HG03457 (cell line): Measurements from ENCODE around the gene PPP1R12B.
A peak's percentile ranks its signal among the peaks of the same experiment; 100 is the strongest.
"Not testable (repeated sequence)": the region's sequence is repeated elsewhere in the genome, so short reads cannot be mapped to it uniquely, and the experiment has no call there.

ENCODE experiments used
- ATAC-seq: cut with Tn5 transposase; IDR thresholded peaks from one replicate; pipeline ENCODE4 v1.9.1; 2021; ENCODE audit warnings: moderate number of reproducible peaks; ENCODE audit not compliant: unreplicated experiment

PPP1R12B gene

DNA sequence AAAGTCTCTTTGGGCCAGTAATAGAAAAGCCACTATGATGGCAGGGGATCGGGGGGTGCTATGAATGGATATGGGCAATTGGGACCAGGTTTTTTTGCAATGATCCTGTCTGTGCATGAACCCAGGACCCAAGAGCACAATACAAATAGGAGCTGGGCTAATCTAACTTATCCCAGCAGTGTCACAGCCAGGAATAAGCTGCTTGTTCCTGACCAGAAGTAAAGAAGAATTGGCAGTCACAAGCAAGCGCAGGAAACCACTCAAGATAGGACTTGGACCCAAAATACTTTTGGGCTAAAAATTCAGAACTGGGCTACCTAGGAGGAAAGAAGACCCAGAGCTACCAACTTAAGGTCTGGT is 172.3 kb downstream of the PPP1R12B start:
- not testable (repeated sequence) for ATAC-seq

DNA sequence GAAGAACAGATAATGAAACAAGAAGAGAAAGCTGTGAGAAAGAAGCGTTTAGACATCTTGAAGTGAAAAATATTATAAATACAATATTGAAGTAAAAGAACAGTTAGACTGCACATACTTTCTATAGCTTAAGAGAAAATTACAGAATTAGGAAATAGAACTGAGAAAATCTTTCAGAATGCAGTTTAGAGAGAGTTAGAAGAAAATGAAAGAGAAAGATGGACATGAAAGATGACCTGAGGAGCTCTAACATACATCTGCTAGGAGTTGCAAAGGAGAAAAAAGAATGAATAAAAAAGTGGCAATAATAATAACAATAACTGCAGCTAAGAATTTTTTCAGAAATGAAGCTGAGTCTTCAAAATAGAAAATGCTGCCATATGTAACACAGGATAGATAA is 173.0 kb downstream of the PPP1R12B start:
- not testable (repeated sequence) for ATAC-seq

DNA sequence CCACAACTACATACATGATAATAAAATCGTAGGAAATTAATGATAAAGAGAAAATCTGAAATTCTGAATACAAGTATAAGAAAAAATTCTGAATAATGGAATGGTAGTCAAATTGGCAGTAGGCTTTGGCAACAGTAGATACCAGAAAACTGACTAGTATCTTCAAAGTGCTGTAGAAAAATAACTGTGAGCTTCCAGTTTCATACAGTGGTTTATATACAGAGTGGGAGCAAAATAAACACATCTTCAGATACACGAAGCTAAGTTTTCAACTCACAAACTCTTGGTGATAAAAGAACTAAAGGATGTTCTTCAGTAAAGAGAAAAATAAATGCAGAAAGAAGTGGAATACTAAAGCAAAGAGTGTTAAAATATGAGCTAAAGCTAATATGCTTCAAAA is 173.4 kb downstream of the PPP1R12B start:
- ATAC-seq = no peak

DNA sequence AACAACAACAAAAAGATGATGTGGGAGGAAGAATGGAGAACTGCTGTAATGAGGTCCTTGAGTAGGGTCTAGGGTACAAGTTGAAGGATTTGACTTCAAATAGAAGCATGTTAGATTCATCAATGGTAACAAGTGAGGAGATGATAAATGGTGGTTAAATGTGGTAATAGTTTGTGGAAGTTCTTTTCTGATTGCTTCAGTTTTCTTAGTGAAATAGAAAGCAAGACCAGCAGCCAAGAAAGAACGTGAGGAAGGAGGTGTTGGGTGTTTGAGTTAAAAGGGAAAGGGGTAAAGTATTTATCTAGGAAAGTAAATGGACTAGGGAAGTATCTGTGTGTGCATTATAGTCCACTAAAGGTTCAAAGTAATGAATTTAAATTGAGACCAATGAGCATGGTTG is 177.6 kb downstream of the PPP1R12B start:
- not testable (repeated sequence) for ATAC-seq

DNA sequence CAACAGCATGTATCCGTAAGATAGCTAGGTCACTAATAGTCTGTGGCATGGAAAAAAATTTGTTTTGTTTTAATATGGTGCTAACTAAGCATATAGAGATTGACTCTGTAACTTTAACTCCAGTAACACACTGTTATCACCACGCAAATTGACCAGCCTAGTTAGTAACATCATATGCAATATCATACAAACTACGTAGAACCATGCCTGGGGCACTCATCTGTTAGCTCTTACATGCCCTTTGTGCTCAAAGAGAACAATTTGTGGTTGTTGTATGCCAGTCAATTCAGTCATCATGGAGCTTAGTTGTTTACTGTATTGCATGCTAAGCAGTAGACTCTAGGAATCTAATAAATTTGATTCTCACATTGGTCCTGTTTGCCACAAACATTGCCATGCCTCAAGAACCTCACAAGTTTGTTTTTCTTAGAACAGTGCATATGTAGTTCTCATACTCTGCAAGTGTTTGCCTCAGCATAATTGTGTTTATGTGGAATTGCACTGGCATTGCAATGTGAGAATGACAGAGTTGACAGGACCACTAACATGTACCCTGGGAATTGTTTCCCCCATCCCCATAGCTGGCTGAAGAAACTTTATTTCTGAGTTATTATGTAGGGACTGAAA is 179.7 kb downstream of the PPP1R12B start:
- ATAC-seq = not testable (repeated sequence)

DNA sequence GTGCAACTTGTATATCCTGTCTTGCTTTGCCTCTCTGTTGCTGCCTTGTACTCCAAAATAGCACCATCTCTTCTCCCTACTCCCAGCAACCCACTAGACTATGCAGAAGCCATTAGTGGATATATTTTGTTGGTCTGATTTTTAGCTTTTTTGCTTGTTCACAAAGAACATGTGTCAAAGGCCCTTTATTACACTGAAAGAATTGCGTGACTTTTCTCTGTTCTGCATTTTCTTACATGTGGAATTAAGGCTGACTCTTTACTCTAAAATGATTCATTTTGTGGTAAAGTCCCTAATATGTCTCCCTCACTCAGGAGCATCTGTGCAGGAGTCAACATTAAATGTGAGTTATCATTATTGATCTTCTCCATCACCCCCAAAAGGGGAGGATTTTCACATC is 182.2 kb downstream of the PPP1R12B start:
- ATAC-seq = not testable (repeated sequence)

DNA sequence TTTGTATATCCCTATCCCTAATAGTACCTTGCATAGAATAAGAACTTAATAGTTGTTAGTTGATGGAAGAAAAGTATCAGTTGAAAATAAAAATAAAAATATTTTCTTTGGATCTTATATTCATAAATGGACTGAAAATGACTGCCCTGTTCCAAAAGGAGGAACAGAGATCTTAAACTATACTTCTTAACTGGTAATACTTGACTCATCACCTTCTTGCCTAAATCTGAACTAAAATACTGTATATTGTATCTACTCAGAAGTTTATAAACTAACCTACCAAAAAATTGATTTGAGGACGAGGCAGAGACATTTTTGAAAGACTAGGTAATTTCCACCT is 182.9 kb downstream of the PPP1R12B start:
- no peak for ATAC-seq

DNA sequence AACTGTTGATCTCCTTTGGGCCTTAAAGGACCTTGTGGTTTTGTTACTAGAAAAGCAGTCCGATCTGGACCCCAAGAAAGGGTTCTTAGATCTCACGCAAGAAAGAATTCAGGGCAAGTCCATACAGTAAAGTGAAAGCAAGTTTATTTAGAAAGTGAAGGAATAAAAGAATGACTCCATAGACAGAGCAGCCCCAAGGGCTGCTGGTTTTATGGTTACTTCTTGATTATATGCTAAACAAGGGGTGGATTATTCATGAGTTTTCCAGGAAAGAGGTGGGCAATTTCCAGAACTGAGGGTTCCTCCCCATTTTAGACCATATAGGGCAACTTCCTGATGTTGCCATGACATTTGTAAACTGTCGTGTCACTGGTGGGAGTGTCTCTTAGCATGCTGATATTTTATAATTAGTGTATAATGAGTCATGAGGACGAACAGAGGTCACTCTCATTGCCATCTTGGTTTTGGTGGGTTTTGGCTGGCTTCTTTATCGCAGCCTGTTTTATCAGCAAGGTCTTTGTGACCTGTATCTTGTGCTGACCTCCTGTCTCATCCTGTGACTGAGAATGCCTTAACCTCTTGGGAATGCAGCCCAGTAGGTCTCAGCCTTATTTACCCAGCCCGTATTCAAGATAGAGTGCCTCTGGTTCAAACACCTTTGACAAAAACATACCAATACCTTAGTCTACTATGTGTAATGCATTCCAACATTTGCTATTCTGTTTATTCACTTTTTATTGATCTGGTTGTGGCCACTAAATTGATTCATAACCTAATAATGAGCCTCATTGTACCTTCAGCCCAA is 183.5 kb downstream of the PPP1R12B start:
- not testable (repeated sequence) for ATAC-seq

DNA sequence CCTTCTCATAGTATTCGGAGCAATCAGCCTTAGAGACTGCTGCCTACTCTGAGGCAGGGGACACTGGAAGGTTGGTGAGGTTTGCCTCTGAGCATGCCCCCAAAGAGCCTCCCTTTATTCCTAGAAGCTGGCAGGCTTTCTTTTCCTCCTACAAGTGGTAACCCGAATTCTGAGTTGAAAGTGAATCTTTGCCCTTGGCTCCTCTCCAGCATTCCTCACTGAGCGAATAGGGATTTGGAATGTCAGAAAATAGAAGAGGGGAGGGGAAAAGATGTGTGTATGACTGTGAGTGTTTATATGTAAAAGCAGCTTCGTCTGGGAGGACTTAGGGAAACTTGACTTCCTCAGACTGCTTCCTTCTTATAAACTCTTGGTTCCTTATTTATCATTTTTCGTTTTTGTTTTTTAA is 190.7 kb downstream of the PPP1R12B start:
- ATAC-seq = not testable (repeated sequence)

DNA sequence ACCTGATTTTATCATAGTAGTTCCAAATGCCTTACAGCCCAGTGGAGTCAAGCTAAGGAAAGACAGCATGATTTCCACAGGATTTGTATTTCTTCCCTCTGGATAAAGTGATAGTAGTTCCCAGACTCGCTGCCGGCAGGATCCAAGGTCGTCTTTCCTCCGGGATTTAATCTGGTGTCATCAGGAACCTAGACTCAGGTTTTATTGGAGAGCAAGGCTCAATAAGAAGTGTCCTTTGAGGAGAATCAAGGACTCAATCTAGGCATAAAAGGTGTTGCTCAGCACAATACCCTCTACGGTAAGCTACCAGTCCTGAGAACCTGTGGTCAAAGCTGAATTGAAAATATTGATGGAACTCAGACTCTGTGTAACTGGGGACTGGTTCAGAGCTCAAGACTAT is 191.1 kb downstream of the PPP1R12B start:
- not testable (repeated sequence) for ATAC-seq

DNA sequence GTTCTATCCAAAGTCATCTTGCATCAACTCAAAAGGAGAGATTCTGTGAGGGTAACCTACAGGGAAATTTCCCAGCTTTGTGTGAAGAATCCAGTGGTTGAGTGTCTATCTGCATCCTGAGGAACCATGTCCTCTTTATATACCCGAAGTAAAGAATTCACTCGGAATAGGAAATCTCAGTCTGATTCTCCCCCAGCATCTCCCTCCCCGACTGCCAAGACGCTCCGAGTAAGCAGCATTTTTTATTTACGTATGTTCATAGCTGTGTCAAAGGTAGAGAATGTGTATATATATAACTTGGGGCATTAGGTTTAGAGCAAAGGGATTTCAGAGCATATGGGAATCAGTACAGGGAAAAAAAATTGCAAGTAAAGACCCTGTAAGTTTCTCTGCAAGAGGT is 191.5 kb downstream of the PPP1R12B start:
- no peak for ATAC-seq

DNA sequence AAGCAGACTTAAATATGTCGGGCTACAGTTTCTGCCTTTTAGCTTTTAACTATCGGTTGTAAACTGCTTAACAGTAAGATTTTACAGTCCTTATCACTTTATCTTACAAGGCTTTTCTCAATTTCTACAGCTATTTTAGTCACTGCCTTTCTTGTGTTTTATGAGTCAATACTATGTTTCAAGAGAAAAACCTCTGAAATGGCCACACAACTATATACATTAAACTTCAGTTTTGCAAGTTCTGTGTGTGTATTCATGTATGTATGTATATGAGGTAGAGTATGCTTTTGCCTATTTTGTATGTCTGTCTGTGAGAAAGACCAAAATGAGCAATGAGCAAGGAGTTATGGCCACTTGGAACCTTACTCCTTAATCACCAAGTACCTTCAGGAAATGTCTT is 191.9 kb downstream of the PPP1R12B start:
- no peak for ATAC-seq

DNA sequence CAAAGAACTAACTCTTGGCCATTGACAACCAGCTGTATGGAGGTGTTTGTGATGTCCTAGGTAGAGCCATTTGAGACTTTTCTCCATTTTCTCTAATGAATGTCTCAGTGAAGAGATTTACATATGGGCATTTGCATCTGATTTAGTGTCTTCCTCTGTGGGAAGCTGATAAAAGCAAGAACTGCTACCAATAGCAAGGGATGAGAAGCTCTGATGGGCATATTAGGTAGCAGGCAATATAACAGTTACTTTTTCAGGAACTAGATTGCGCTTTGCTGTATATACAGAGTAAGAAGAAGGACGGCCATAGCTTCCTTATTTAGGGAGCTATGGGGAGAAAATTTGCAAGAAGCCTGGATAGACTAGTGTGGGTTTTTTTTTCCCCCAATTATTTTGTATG is 192.4 kb downstream of the PPP1R12B start:
- ATAC-seq = not testable (repeated sequence)

DNA sequence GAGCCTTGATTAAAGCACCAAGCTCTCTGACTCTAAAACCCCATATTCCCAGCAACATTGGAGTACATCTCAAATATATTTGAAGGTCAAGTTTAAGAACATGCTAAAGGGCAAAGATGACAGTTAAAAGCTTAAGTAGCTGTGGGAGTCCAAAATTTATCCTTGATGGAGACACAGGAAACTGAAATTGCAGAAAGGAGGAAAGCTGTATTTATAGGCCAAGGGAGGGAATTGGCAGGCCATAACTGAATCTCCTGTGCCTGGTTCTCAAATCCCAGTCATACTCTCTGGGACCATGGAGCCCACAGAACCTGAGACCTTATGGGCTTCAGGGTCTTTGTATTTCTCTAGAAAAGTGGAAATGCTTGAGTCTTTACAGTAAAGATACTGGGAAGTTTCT is 193.9 kb downstream of the PPP1R12B start:
- not testable (repeated sequence) for ATAC-seq

DNA sequence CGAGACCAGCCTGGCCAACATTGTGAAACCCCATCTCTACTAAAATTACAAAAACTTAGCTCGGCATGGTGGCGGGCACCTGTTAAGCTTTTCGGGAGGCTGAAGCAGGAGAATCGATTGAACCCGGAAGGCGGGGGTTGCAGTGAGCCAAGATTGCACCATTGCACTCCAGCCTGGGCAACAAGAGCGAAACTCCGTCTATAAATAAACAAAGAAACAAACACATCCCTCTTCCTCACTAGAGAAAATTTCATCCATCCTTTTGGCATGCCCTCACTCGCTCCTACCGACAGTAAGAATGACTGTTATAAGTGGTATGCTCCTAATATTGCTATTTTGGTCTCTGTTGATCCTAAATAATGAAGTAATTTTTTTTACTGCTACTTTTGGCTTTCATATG is 195.0 kb downstream of the PPP1R12B start:
- not testable (repeated sequence) for ATAC-seq

DNA sequence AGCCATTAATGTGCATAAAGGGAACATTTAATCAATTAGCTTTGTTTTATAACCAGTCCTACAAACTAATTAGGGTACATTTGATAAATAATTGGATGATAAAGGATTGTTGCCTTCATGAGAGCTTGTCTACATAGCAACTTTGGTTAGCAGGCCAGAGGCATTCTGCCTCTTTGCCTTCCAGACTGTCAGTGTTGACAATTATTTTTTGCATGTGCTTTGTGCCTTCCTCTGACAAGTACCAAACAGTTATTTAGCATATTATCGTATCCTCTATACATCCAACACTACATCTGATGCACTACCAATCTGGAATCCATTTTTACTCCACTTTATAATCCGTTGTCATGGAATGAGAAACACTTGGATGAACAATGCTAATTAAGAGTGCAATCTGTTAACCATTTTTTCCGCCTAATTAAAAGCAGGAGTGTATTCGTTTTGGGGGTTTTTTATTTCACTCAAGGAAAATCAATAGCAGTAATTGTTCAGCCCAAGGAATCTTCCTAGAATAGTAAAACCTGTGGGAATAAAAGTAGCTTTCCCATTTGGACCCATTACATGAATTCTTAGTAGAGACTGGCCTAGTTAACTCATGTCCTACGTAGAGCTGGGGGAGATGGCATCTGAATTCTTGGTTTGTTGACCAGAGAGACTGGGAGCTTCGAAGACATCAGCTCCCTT is 196.4 kb downstream of the PPP1R12B start:
- not testable (repeated sequence) for ATAC-seq

DNA sequence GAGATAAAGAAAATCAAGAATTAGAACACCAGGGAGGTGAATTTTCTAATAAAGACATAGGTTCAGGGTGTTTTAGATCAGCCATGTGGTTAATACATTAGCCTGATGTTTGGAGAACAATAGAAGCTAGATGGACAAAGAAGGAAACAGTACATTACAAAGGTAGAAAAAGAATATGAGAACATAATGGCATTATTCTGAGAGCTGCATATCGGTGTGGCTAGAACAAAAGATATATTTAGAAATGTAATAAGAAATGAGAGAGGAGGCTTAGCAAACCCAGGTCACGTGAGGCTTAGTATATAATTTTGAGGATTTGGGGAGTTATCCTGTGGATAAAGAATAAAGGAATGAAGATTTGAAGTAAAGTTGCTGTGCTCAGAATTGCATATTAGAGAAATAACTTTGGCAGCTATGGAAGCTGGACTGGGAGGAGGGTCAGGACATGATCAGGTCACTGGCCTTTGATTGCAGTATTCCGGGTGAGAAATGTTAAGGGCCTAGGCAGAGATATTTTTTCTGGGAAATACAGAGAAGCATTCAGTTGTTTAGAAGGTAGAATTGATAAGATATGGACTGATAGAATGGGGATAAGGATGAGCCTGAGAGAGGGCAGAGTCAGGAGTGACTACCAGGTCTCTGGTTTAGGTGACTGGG is 197.3 kb downstream of the PPP1R12B start:
- not testable (repeated sequence) for ATAC-seq

DNA sequence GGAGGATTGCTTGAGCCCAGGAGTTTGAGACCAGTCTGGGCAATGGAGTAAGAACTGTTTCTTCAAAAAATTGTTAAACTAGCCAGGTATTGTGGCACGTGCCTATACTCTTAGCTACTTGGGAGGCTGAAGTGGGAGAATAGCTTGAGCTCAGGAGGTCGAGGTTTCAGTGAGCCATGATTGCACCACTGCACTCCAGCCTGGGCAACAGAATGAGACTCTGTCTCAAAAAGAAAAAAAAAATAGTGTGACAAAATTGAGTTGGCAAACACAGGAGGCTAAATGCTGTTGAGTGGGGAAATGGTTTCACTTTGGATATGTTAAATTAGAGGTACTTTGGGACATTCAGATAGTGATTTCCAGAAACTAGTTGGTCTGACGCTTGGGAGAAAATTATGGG is 197.9 kb downstream of the PPP1R12B start:
- ATAC-seq = peak; percentile 14

DNA sequence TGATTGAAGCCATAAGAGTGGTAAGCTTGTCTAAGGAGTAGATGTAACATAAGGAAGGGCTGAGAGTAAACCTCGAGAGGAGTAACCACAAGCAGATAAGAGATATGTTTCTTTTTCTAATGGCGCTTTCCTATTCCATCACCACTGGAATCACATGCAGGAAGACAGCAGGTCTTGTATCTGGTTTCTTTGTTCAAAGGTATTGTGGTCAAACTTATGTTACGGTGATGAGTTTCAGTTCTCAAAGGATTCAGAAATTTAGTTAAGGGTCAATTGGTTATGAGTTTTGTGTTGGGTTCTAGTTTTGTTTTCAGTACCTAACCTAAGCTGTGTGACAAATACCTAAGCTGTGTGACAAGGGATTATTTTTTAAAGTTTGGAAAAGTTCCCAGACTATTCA is 198.3 kb downstream of the PPP1R12B start:
- peak; percentile 73 for ATAC-seq

DNA sequence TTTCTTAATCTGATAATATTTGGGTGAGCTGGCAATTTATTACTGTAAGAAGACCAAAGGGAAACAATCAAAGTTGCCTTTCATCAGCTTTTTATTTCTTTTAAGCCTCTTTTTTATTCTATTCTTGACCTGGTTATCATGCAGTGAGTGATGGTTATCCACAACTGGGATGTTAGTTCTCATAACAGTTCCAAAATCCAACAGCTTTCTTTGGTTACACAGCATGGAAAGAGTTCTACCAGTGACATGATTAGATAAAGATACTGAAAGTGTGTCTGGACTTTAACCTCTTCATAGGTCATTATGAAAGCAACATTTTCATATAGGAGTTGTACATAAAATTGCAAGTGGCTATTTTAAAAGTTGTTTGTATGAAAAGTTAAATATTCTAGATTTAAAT is 198.7 kb downstream of the PPP1R12B start:
- peak; percentile 4 for ATAC-seq

DNA sequence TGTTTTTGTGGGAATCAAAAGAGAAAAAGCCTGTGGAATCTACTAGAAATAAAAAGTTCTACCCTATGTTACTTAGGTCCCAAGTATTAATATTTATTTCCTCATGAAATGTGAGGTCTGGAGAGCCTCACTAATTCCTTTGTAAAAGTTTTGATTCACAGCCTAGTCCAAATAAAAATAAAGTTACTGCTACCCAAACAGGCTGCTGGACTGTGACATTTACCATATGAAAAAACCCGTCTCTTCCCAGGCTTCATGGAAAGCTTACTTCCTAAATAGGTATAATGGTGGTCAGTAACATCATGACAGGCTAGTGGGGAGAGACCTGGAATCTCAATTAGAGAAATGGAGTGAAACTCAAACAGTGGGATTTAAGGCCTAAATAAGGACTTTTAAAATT is 201.6 kb downstream of the PPP1R12B start:
- not testable (repeated sequence) for ATAC-seq
